LNCaP clone FGC (cell line): ENCODE measurements around the gene LTBP3.
A peak's percentile ranks its signal among the peaks of the same experiment; 100 is the strongest.

Source experiments
- DNase-seq: peaks from one replicate; pipeline ENCODE4 v3.0.0-alpha.2; 2011; ENCODE audit warnings: low read depth
- H3K4me3 ChIP-seq: 2 replicates; pipeline ENCODE4 v1.5.1; 2011; ENCODE audit warnings: mild to moderate bottlenecking, low read depth, low read length, control low read depth
- TF ChIP-seq, protein P1 (sequence below): IDR thresholded peaks from 2 replicates; pipeline ENCODE4 v1.5.1; 2012; ENCODE audit warnings: mild to moderate bottlenecking; ENCODE audit not compliant: control insufficient read depth, insufficient read depth; ENCODE audit errors: extremely low read depth

LTBP3 gene

DNA sequence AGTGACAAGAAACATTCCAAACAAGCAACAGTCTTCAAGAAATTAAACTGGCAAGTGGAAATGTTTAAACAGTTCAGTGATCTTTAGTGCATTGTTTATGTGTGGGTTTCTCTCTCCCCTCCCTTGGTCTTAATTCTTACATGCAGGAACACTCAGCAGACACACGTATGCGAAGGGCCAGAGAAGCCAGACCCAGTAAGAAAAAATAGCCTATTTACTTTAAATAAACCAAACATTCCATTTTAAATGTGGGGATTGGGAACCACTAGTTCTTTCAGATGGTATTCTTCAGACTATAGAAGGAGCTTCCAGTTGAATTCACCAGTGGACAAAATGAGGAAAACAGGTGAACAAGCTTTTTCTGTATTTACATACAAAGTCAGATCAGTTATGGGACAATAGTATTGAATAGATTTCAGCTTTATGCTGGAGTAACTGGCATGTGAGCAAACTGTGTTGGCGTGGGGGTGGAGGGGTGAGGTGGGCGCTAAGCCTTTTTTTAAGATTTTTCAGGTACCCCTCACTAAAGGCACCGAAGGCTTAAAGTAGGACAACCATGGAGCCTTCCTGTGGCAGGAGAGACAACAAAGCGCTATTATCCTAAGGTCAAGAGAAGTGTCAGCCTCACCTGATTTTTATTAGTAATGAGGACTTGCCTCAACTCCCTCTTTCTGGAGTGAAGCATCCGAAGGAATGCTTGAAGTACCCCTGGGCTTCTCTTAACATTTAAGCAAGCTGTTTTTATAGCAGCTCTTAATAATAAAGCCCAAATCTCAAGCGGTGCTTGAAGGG, 53.3 kb downstream of the LTBP3 start:
- peak overlapping the region; percentile 78 for H3K4me3 ChIP-seq
- TF ChIP-seq, protein P1, sequence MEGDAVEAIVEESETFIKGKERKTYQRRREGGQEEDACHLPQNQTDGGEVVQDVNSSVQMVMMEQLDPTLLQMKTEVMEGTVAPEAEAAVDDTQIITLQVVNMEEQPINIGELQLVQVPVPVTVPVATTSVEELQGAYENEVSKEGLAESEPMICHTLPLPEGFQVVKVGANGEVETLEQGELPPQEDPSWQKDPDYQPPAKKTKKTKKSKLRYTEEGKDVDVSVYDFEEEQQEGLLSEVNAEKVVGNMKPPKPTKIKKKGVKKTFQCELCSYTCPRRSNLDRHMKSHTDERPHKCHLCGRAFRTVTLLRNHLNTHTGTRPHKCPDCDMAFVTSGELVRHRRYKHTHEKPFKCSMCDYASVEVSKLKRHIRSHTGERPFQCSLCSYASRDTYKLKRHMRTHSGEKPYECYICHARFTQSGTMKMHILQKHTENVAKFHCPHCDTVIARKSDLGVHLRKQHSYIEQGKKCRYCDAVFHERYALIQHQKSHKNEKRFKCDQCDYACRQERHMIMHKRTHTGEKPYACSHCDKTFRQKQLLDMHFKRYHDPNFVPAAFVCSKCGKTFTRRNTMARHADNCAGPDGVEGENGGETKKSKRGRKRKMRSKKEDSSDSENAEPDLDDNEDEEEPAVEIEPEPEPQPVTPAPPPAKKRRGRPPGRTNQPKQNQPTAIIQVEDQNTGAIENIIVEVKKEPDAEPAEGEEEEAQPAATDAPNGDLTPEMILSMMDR, result no peak
- no peak for DNase-seq

DNA sequence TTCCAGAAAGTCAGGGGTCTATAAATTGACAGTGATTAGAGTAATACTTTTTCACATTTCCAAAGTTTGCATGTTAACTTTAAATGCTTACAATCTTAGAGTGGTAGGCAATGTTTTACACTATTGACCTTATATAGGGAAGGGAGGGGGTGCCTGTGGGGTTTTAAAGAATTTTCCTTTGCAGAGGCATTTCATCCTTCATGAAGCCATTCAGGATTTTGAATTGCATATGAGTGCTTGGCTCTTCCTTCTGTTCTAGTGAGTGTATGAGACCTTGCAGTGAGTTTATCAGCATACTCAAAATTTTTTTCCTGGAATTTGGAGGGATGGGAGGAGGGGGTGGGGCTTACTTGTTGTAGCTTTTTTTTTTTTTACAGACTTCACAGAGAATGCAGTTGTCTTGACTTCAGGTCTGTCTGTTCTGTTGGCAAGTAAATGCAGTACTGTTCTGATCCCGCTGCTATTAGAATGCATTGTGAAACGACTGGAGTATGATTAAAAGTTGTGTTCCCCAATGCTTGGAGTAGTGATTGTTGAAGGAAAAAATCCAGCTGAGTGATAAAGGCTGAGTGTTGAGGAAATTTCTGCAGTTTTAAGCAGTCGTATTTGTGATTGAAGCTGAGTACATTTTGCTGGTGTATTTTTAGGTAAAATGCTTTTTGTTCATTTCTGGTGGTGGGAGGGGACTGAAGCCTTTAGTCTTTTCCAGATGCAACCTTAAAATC, 54.0 kb downstream of the LTBP3 start:
- peak overlapping the region; percentile 78 for H3K4me3 ChIP-seq
- TF ChIP-seq, protein P1, result no peak
- no peak for DNase-seq

DNA sequence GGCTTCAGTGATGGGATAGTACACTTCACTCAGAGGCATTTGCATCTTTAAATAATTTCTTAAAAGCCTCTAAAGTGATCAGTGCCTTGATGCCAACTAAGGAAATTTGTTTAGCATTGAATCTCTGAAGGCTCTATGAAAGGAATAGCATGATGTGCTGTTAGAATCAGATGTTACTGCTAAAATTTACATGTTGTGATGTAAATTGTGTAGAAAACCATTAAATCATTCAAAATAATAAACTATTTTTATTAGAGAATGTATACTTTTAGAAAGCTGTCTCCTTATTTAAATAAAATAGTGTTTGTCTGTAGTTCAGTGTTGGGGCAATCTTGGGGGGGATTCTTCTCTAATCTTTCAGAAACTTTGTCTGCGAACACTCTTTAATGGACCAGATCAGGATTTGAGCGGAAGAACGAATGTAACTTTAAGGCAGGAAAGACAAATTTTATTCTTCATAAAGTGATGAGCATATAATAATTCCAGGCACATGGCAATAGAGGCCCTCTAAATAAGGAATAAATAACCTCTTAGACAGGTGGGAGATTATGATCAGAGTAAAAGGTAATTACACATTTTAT, 54.7 kb downstream of the LTBP3 start:
- H3K4me3 ChIP-seq, result peak overlapping the region; percentile 78
- TF ChIP-seq, protein P1, result no peak
- DNase-seq, result no peak

DNA sequence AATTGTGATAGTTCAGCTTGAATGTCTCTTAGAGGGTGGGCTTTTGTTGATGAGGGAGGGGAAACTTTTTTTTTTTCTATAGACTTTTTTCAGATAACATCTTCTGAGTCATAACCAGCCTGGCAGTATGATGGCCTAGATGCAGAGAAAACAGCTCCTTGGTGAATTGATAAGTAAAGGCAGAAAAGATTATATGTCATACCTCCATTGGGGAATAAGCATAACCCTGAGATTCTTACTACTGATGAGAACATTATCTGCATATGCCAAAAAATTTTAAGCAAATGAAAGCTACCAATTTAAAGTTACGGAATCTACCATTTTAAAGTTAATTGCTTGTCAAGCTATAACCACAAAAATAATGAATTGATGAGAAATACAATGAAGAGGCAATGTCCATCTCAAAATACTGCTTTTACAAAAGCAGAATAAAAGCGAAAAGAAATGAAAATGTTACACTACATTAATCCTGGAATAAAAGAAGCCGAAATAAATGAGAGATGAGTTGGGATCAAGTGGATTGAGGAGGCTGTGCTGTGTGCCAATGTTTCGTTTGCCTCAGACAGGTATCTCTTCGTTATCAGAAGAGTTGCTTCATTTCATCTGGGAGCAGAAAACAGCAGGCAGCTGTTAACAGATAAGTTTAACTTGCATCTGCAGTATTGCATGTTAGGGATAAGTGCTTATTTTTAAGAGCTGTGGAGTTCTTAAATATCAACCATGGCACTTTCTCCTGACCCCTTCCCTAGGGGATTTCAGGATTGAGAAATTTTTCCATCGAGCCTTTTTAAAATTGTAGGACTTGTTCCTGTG, 55.4 kb downstream of the LTBP3 start:
- DNase-seq, result no peak
- TF ChIP-seq, protein P1, result no peak
- H3K4me3 ChIP-seq, result peak overlapping the region; percentile 78

DNA sequence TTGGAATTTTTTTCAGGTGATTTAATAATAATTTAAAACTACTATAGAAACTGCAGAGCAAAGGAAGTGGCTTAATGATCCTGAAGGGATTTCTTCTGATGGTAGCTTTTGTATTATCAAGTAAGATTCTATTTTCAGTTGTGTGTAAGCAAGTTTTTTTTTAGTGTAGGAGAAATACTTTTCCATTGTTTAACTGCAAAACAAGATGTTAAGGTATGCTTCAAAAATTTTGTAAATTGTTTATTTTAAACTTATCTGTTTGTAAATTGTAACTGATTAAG, 55.9 kb downstream of the LTBP3 start:
- H3K4me3 ChIP-seq, result peak overlapping the region; percentile 78
- no peak for DNase-seq
- TF ChIP-seq, protein P1, result no peak

DNA sequence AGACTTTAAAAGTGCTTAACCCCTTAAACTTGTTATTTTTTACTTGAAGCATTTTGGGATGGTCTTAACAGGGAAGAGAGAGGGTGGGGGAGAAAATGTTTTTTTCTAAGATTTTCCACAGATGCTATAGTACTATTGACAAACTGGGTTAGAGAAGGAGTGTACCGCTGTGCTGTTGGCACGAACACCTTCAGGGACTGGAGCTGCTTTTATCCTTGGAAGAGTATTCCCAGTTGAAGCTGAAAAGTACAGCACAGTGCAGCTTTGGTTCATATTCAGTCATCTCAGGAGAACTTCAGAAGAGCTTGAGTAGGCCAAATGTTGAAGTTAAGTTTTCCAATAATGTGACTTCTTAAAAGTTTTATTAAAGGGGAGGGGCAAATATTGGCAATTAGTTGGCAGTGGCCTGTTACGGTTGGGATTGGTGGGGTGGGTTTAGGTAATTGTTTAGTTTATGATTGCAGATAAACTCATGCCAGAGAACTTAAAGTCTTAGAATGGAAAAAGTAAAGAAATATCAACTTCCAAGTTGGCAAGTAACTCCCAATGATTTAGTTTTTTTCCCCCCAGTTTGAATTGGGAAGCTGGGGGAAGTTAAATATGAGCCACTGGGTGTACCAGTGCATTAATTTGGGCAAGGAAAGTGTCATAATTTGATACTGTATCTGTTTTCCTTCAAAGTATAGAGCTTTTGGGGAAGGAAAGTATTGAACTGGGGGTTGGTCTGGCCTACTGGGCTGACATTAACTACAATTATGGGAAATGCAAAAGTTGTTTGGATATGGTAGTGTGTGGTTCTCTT, 56.5 kb downstream of the LTBP3 start:
- peak overlapping the region; percentile 78 for H3K4me3 ChIP-seq
- TF ChIP-seq, protein P1, result no peak
- DNase-seq, result no peak
